ENCODE measurements around the gene GNAL. TPM values are rescaled to one million over a fixed set of nuclear protein-coding genes. Genes with fewer than 3 reads are reported as not detected.

GNAL gene
- total RNA-seq, 1 experiment from 2014 or later, result 0.06 TPM

GRCh38 chr18:11818486-11819203 lies 129.6 kb downstream of the GNAL start:
- Histone ChIP-seq H3K9me3 (ENCODE audit: low read depth, low read length, poor library complexity, severe bottlenecking) (no peaks in the 10 kb centered on the region), H3K27me3 (replicated peaks; ENCODE audit: insufficient read depth, low read depth, low read length, poor library complexity) (peaks cover 22% of the 10 kb centered on the region), H3K4me3 (ENCODE audit: low read depth, low read length, poor library complexity, severe bottlenecking) (no peak overlapping the region), H3K27ac (ENCODE audit: low read depth, low read length, poor library complexity, severe bottlenecking) (no peak overlapping the region), H3K4me1 (ENCODE audit: insufficient read depth, low read length, poor library complexity, severe bottlenecking) (no peaks in the 10 kb centered on the region), H3K36me3 (ENCODE audit: insufficient read depth, low read length, poor library complexity, severe bottlenecking) (no peaks in the 10 kb centered on the region)
- BruUV-seq (replicated peaks), result no TSS peak
- intact Hi-C loops (cut with micrococcal nuclease; ENCODE audit: unreplicated experiment), result no loop called here
- ChIA-PET CTCF (no interaction called here), POLR2A (ENCODE audit: low non-redundant PET) (no interaction called here)
- DNase-seq (ENCODE audit: low spot score), result no peak
- TF ChIP-seq CTCF (conservative IDR thresholded peaks at IDR 0.05; ENCODE audit: low read depth, low read length), result no peak
- TF ChIP-seq EZH2 (IDR thresholded peaks at IDR 0.05; ENCODE audit: borderline replicate concordance, low read depth, low read length, poor library complexity, severe bottlenecking), result no peak

- intact Hi-C loops (cut with micrococcal nuclease; ENCODE audit: unreplicated experiment), result no loop called here
- POLR2A ChIA-PET (ENCODE audit: low non-redundant PET), result no interaction called here
These were observed 130.9 kb downstream of the GNAL start for GRCh38 chr18:11819938-11820337.

GRCh38 chr18:11820697-11821096 lies 131.6 kb downstream of the GNAL start:
- H3K36me3 ChIP-seq (ENCODE audit: insufficient read depth, low read length, poor library complexity, severe bottlenecking), result no peaks in the 10 kb centered on the region
- POLR2A ChIA-PET (ENCODE audit: low non-redundant PET), result no interaction called here

More at GRCh38 chr18:11819938-11820337, 130.9 kb downstream of the GNAL start:
- no peak for TF ChIP-seq CTCF (conservative IDR thresholded peaks at IDR 0.05; ENCODE audit: low read depth, low read length)
- no peak for TF ChIP-seq EZH2 (IDR thresholded peaks at IDR 0.05; ENCODE audit: borderline replicate concordance, low read depth, low read length, poor library complexity, severe bottlenecking)
- no peak overlapping the region for H3K27ac ChIP-seq (ENCODE audit: low read depth, low read length, poor library complexity, severe bottlenecking)
- no peaks in the 10 kb centered on the region for H3K9me3 ChIP-seq (ENCODE audit: low read depth, low read length, poor library complexity, severe bottlenecking)
- no peaks in the 10 kb centered on the region for H3K4me1 ChIP-seq (ENCODE audit: insufficient read depth, low read length, poor library complexity, severe bottlenecking)
- no peaks in the 10 kb centered on the region for H3K36me3 ChIP-seq (ENCODE audit: insufficient read depth, low read length, poor library complexity, severe bottlenecking)
- no peak for DNase-seq (ENCODE audit: low spot score)
- no TSS peak for BruUV-seq (replicated peaks)
- H3K4me3 ChIP-seq (ENCODE audit: low read depth, low read length, poor library complexity, severe bottlenecking), result no peak overlapping the region
- peaks cover 22% of the 10 kb centered on the region for H3K27me3 ChIP-seq (replicated peaks; ENCODE audit: insufficient read depth, low read depth, low read length, poor library complexity)
- CTCF ChIA-PET, result no interaction called here

More at GRCh38 chr18:11820697-11821096, 131.6 kb downstream of the GNAL start:
- BruUV-seq (replicated peaks), result no TSS peak
- no peak for TF ChIP-seq EZH2 (IDR thresholded peaks at IDR 0.05; ENCODE audit: borderline replicate concordance, low read depth, low read length, poor library complexity, severe bottlenecking)
- no peak for TF ChIP-seq CTCF (conservative IDR thresholded peaks at IDR 0.05; ENCODE audit: low read depth, low read length)
- no peak overlapping the region for H3K27ac ChIP-seq (ENCODE audit: low read depth, low read length, poor library complexity, severe bottlenecking)
- CTCF ChIA-PET, result no interaction called here
- no peaks in the 10 kb centered on the region for H3K9me3 ChIP-seq (ENCODE audit: low read depth, low read length, poor library complexity, severe bottlenecking)
- no peak overlapping the region for H3K4me3 ChIP-seq (ENCODE audit: low read depth, low read length, poor library complexity, severe bottlenecking)
- peaks cover 22% of the 10 kb centered on the region for H3K27me3 ChIP-seq (replicated peaks; ENCODE audit: insufficient read depth, low read depth, low read length, poor library complexity)
- intact Hi-C loops (cut with micrococcal nuclease; ENCODE audit: unreplicated experiment), result no loop called here
- H3K4me1 ChIP-seq (ENCODE audit: insufficient read depth, low read length, poor library complexity, severe bottlenecking), result no peaks in the 10 kb centered on the region
- DNase-seq (ENCODE audit: low spot score), result no peak

All from A673 (cell line).